GM10266 (cell line): ENCODE results near the gene COPS4.
"Not testable (repeated sequence)": the region's sequence is repeated elsewhere in the genome, so short reads cannot be mapped to it uniquely, and the experiment has no call there.

ENCODE experiments used
- DNase-seq: peaks from one replicate; pipeline ENCODE4 v3.0.0; 2012; ENCODE audit errors: extremely low spot score
- TF ChIP-seq, protein P1 (sequence below): IDR thresholded peaks from 2 replicates; pipeline ENCODE4 v1.5.1; 2012; ENCODE audit warnings: mild to moderate bottlenecking, low read depth; ENCODE audit not compliant: control insufficient read depth, insufficient read depth; ENCODE audit errors: missing control alignments

COPS4 gene

DNA sequence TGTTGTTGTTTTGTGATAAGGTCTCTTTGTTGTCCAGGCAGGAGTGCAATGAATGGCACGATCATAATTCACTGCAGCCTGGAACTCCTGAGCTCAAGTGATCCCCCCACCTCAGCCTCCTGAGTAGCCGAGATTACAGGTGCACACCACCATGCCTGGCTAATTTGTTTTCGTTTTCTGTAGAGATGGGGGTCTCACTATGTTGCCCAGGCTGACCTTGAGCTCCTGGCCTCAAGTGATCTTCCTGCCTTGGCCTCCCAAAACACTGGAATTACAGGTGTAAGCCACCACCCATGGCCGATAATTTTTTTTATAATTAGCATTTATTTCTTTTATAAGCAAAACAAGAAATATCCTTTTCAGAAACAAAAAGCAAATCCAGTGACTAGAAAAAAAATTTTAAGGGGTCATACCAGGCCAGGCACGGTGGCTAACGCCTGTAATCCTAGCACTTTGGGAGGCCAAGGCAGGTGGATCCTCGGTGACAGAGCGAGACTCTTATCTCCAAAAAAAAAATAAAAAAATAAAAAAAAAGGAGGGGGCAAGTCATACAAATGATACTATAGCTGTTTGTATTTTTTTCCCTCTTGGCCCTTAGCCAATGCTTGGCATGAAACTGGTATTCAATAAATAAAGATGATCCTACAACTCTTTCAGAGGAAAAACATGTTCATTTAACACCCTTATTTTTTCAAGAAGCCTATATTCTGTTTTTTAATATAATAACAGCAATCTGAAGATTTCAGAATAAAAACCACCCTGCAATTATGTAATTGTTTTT, 76.2 kb downstream of the COPS4 start:
- TF ChIP-seq, protein P1, sequence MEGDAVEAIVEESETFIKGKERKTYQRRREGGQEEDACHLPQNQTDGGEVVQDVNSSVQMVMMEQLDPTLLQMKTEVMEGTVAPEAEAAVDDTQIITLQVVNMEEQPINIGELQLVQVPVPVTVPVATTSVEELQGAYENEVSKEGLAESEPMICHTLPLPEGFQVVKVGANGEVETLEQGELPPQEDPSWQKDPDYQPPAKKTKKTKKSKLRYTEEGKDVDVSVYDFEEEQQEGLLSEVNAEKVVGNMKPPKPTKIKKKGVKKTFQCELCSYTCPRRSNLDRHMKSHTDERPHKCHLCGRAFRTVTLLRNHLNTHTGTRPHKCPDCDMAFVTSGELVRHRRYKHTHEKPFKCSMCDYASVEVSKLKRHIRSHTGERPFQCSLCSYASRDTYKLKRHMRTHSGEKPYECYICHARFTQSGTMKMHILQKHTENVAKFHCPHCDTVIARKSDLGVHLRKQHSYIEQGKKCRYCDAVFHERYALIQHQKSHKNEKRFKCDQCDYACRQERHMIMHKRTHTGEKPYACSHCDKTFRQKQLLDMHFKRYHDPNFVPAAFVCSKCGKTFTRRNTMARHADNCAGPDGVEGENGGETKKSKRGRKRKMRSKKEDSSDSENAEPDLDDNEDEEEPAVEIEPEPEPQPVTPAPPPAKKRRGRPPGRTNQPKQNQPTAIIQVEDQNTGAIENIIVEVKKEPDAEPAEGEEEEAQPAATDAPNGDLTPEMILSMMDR: no peak
- DNase-seq: no peak

DNA sequence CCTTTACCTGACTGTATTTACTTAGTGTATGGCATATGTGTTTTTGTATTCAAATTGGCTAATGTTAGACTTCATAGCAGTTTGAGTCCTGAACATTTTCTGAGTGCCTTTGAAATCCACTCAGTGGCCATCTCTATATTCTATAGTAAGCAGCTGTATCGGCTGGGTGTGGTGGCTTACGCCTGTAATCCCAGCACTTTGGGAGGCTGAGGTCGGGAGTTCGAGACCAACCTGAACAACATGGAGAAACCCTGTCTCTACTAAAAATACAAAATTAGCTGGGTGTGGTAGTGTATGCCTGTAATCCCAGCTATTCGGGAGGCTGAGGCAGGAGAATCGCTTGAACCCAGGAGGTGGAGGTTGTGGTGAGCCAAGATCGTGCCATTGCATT, 76.8 kb downstream of the COPS4 start:
- not testable (repeated sequence) for DNase-seq

DNA sequence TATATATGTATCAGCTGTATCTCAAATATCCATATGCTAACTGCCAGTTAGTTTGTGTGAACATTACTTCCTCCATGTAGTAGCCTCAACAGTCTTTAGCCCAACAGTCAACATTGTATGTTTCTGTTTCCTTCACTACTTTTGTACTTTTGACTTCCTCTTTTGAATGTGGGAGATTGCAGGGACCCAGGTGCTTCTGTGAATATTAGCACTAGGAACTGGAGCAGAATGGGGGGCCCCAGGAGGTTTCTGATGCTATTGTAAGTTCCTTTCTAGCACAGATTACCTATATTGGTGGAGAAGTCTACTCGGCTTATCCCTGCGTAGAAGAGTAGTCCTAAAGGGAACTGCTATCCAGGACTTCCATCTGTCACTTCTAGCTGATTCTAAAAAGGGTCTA, 77.2 kb downstream of the COPS4 start:
- peak; percentile 51 for DNase-seq
- TF ChIP-seq, protein P1: no peak

DNA sequence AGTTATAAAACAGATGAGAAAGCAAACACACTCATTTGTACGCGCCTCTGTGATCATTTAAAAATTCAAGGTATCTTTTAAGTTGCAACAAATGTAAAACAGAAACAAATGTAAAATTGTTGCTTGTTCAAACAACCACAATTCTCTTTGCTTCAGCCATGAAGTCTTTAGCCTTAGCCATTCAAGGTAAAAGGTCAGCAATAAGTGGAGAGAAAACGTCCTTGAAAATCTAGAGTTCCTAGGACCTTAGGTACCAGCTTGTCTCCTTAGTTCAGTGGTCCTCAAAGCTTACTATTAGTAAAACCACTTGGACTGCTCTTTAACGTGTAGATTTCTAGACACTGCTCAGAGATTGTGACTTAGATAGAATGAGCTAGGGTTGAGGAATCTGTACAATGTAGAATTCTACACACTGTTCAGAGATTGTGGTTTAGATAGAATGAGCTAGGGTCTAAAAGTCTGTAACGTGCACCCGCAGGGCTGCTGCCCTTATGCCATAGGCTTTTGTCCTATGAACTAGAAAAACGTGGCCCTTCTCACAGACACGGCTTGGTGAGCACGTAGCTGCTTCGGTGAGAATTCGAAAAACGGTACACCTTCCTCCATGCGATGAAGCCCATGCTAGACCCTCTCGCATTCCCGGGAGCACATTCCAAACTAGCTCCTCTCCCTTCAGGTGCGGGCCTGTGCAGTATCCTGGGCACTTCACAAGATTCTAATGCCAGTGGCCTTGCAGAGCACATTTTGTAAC, 77.9 kb downstream of the COPS4 start:
- DNase-seq: no peak
- TF ChIP-seq, protein P1: no peak

DNA sequence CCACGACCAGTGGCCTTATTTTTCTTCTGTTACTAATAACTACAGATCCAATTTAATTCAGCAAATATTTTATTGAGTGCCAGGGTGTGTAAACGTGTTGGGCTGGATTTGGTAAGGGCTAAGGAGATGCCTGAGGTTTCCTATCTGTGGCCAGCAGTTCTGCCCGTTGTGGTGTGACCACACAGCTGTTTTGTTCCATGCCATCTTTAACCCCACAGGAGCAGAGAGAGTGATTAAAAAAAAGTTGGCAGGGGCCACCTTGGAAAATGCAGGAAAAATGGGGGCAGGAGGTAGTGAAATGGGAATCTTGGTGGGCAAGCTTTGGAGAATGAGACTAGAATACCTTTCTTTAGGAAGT, 78.4 kb downstream of the COPS4 start:
- no peak for DNase-seq
- TF ChIP-seq, protein P1: no peak

DNA sequence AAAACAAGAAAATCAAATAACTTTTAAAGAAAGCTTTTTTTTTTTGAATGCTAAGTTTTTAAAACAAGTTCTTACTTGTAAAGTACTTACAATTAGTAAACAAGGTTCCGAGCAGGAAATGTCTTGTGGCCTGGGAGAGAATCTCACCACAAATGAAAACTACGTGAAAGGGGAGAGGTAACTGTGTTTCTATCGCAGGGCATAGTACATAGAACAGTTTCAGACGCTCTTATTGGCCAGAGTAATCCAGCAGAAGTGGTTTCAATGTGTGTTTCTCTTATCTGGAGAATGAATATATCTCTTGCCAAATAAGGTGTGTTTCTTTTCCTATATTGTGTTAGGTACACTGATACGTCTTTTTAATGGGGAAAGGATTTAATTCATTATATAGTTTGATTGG, 79.6 kb downstream of the COPS4 start, which contains the start of gene PLAC8:
TSS of gene PLAC8 (minus strand) at position 154 of the 400 bp plus-strand sequence. CDS start 6,808 bp downstream, outside the sequence.
- DNase-seq: peak; percentile 33
- TF ChIP-seq, protein P1: no peak

DNA sequence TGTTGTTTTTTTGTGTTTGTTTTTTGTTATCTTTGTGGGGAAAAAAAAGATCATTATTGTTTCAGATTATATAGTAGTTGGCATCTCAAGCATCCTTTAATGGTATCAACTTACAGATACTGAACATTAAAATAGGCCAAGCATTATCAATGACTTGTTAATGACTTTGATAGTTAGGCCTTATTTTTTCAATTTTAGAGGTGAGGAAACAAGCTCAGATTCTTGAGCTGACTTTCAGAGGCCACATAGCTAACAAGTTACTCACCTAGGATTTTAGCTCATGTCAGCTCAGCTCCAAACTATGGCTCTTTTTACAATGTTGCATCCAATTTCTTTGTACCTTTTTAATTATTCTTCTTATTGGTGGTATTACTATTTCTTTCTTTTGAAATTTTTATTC, 80.0 kb downstream of the COPS4 start:
- DNase-seq: no peak
- TF ChIP-seq, protein P1: no peak
